B cell (primary cell): ENCODE data around the gene CBLN3. TPM values are rescaled to one million over a fixed set of nuclear protein-coding genes. Genes with fewer than 3 reads are reported as not detected.
A peak's percentile ranks its signal among the peaks of the same experiment; 100 is the strongest.

Source experiments
- ATAC-seq: fragments of 200-7000 bp; cut with Tn5 transposase; one replicate; pipeline ENCODE4 v1.10.0; 2021; ENCODE audit warnings: low read depth, mild to moderate bottlenecking, moderate number of reproducible peaks, moderate library complexity
- CTCF ChIA-PET: fragments of 350-600 bp; sonication (Branson Sonifier 250); formaldehyde crosslinking; loops from one replicate; lab custom pipeline; 2021; ENCODE audit warnings: antibody characterized with exemption, inconsistent platforms; lab: Charles Lee
- POLR2A ChIA-PET: fragments of 350-600 bp; sonication (Branson Sonifier 250); formaldehyde crosslinking; loops from one replicate; lab custom pipeline; 2021; ENCODE audit warnings: antibody characterized with exemption; lab: Charles Lee
- DNase-seq: peaks from one replicate; pipeline ENCODE4 v3.0.0; 2013
- H2AFZ ChIP-seq: 2 replicates; pipeline ENCODE4 v1.6.1; 2012; ENCODE audit warnings: mild to moderate bottlenecking, low read depth, low read length; ENCODE audit not compliant: insufficient read depth, poor library complexity, severe bottlenecking
- H3K27ac ChIP-seq, 2 donors: 1 replicate in 1 of 2; 2 replicates in 1 of 2; pipeline ENCODE4 v1.5.1; 2012 to 2013; ENCODE audit warnings: low read length in 2 of 2, mild to moderate bottlenecking in 2 of 2, moderate library complexity in 1 of 2
- H3K27me3 ChIP-seq, 4 experiments: fragments of 200-600 bp in 1 of 4; sonication (generic) in 1 of 4; replicated peaks in 1 of 4; 1 replicate in 2 of 4; 2 replicates in 2 of 4; pipeline versions ENCODE4 v1.6.1 to v1.7.0; 2013 to 2016; ENCODE audit warnings: low read length in 3 of 4, mild to moderate bottlenecking in 2 of 4, mixed read lengths in 1 of 4, moderate library complexity in 1 of 4; ENCODE audit not compliant: insufficient read depth in 4 of 4, control insufficient read depth in 3 of 4; ENCODE audit errors: control extremely low read depth in 1 of 4
- H3K36me3 ChIP-seq, 2 experiments: replicated peaks in 1 of 2; 1 replicate in 1 of 2; 2 replicates in 1 of 2; pipeline versions ENCODE4 v1.6.1 to v1.7.1; 2013; ENCODE audit warnings: low read length in 1 of 2; ENCODE audit not compliant: insufficient read depth in 2 of 2, control insufficient read depth in 1 of 2; ENCODE audit errors: control extremely low read depth in 1 of 2, extremely low read depth in 1 of 2
- H3K4me1 ChIP-seq, 2 donors: fragments of 200-600 bp in 1 of 2; sonication (generic) in 1 of 2; 1 replicate in 1 of 2; 2 replicates in 1 of 2; pipeline versions ENCODE4 v1.5.1 to v1.6.1; 2013 to 2017; ENCODE audit warnings: low read length in 2 of 2; ENCODE audit not compliant: control insufficient read depth in 2 of 2, insufficient read depth in 2 of 2
- H3K4me2 ChIP-seq: replicated peaks from 2 replicates; pipeline ENCODE3; 2012; ENCODE audit warnings: mild to moderate bottlenecking, low read depth, low read length; ENCODE audit not compliant: poor library complexity, severe bottlenecking
- H3K4me3 ChIP-seq, 5 experiments: fragments of 200-600 bp in 1 of 5; sonication (generic) in 1 of 5; 1 replicate in 3 of 5; 2 replicates in 2 of 5; pipeline versions ENCODE4 v1.5.1 to v1.7.0; 2011 to 2016; ENCODE audit warnings: low read length in 4 of 5, mild to moderate bottlenecking in 4 of 5, low read depth in 2 of 5, control low read depth in 1 of 5, moderate library complexity in 1 of 5; ENCODE audit not compliant: insufficient read depth in 1 of 5; ENCODE audit errors: control extremely low read depth in 1 of 5, extremely low read depth in 1 of 5
- H3K79me2 ChIP-seq: fragments of 200-600 bp; sonication (generic); one replicate; pipeline ENCODE4 v1.6.0; 2016; ENCODE audit warnings: low read length; ENCODE audit not compliant: control insufficient read depth, insufficient read depth
- H3K9ac ChIP-seq: fragments of 200-600 bp; sonication (generic); 2 replicates; pipeline ENCODE4 v1.6.1; 2017; ENCODE audit warnings: mild to moderate bottlenecking, low read length, moderate library complexity
- H3K9me3 ChIP-seq, 3 donors: one replicate each; pipeline versions ENCODE4 v1.6.1 to v1.7.1; 2013; ENCODE audit warnings: low read length in 2 of 3; ENCODE audit not compliant: control insufficient read depth in 2 of 3, insufficient read depth in 1 of 3; ENCODE audit errors: control extremely low read depth in 1 of 3
- H4K20me1 ChIP-seq: 2 replicates; pipeline ENCODE4 v1.6.0; 2012; ENCODE audit warnings: mild to moderate bottlenecking, low read length; ENCODE audit not compliant: insufficient read depth, control insufficient read depth, poor library complexity, severe bottlenecking
- H3K27ac Mint-ChIP-seq: one replicate; pipeline ENCODE4 v1.8.0; 2021; ENCODE audit warnings: mixed read lengths
- H3K27me3 Mint-ChIP-seq: one replicate; pipeline ENCODE4 v1.8.0; 2021; ENCODE audit warnings: mixed read lengths
- H3K4me1 Mint-ChIP-seq: one replicate; pipeline ENCODE4 v1.8.0; 2021; ENCODE audit warnings: mixed read lengths
- H3K4me3 Mint-ChIP-seq: one replicate; pipeline ENCODE4 v1.8.0; 2021; ENCODE audit warnings: mixed read lengths
- H3K9me3 Mint-ChIP-seq: one replicate; pipeline ENCODE4 v1.8.0; 2022; ENCODE audit warnings: mixed read lengths; ENCODE audit not compliant: insufficient read depth
- CTCF ChIP-seq: fragments of 200-600 bp; IDR thresholded peaks from one replicate; pipeline ENCODE4 v1.8.0; 2022; ENCODE audit warnings: antibody characterized with exemption, mild to moderate bottlenecking
- EZH2 ChIP-seq: IDR thresholded peaks from 2 replicates; pipeline ENCODE4 v1.6.1; 2012; ENCODE audit warnings: borderline replicate concordance, low read depth, mild to moderate bottlenecking, moderate library complexity, low read length; ENCODE audit not compliant: insufficient read depth, poor library complexity, severe bottlenecking
- WGBS: methylation state at CpG from one replicate; pipeline ENCODE4 v1.1.5; 2013; ENCODE audit warnings: missing lambda C conversion rate; ENCODE audit not compliant: insufficient coverage; 5-methylcytosine and 5-hydroxymethylcytosine counted together
- intact Hi-C: fragments of 100-400 bp; cut with micrococcal nuclease; formaldehyde crosslinking; loops from one replicate; pipeline ENCODE4 v1.10.0; 2022
- polyA plus RNA-seq: library from polyadenylated mRNA; depleted of rRNA; stranded (reverse); fragments of >200 nt; gene quantifications from 2 replicates; pipeline ENCODE4 v1.2.3, GENCODE V29; 2012
- total RNA-seq, 2 donors: library from RNA; stranded (reverse); fragments of 120-200 nt in 1 of 2; gene quantifications; 1 replicate in 1 of 2; 2 replicates in 1 of 2; pipeline versions ENCODE4 v1.2.3 to v1.2.4, GENCODE V29; 2013 to 2022

The CBLN3 gene
- total and polyA plus RNA-seq, 2 donors (not counting 1 experiment from before 2014, with no cell fraction given) = 35.0 to 134 TPM

- Histone ChIP-seq H3K4me2 (peak overlapping the region; percentile 94), H2AFZ (no peak overlapping the region), H4K20me1 (no peaks in the 10 kb centered on the region), H3K27me3 (peaks cover 0 to 18% (median 0%) of the 10 kb centered on the region in 4 experiments), H3K9ac (no peak overlapping the region), H3K4me3 (no peak overlapping the region), H3K9me3 (no peaks in the 10 kb centered on the region), H3K4me1 (peaks cover 9 to 12% of the 10 kb centered on the region in 2 donors), H3K27ac (no peak overlapping the region), H3K36me3 (no peaks in the 10 kb centered on the region), H3K79me2 (no peaks in the 10 kb centered on the region)
- Mint-ChIP-seq H3K4me1 (peaks cover 11% of the 10 kb centered on the region), H3K27ac (no peak overlapping the region), H3K4me3 (peak overlapping the region; percentile 14), H3K9me3 (no peaks in the 10 kb centered on the region), H3K27me3 (peaks cover 19% of the 10 kb centered on the region)
- intact Hi-C loops = loop anchor here (2.0 kb wide), 1 partner anchor 57 kb away; no protein-coding TSS in a partner anchor
- POLR2A ChIA-PET = interaction anchor here (0.6 to 1.4 kb wide), 3 partner anchors 11 to 65 kb away, joined by 3 to 6 read pairs (median 6); no protein-coding TSS in a partner anchor
- CTCF ChIA-PET = interaction anchor here (0.9 to 2.0 kb wide), 4 partner anchors 11 to 64 kb away, joined by 4 to 6 read pairs (median 6); no protein-coding TSS in a partner anchor
- no peak for TF ChIP-seq CTCF
- TF ChIP-seq EZH2 = no peak
- no peak for DNase-seq
- WGBS = no CpG with 5 or more reads among the region's 7 CpGs
- no peak for ATAC-seq
These were observed 31.2 kb downstream of the CBLN3 start for GRCh38 chr14:24398293-24398652.

GRCh38 chr14:24397639-24398292, 31.7 kb downstream of the CBLN3 start:
- Mint-ChIP-seq H3K4me3 (peak overlapping the region; percentile 14), H3K4me1 (peaks cover 11% of the 10 kb centered on the region), H3K9me3 (no peaks in the 10 kb centered on the region), H3K27ac (no peak overlapping the region), H3K27me3 (peaks cover 15% of the 10 kb centered on the region)
- TF ChIP-seq EZH2 = no peak
- TF ChIP-seq CTCF = no peak
- WGBS = 84% methylated on average over 6 of the region's 6 CpGs
- intact Hi-C loops = loop anchor here (2.0 kb wide), 1 partner anchor 57 kb away; no protein-coding TSS in a partner anchor
- peaks cover 0 to 20% (median under 1%) of the 10 kb centered on the region in 4 experiments for H3K27me3 ChIP-seq
- H3K36me3 ChIP-seq = no peaks in the 10 kb centered on the region
- no peak overlapping the region for H3K4me2 ChIP-seq
- no peak for ATAC-seq
- H4K20me1 ChIP-seq = no peaks in the 10 kb centered on the region
- no peaks in the 10 kb centered on the region for H3K79me2 ChIP-seq
- H3K9ac ChIP-seq = no peak overlapping the region
- DNase-seq = no peak
- peaks cover 9 to 12% of the 10 kb centered on the region in 2 donors for H3K4me1 ChIP-seq
- ChIA-PET POLR2A (no interaction called here), CTCF (interaction anchor here (0.9 to 2.0 kb wide), 4 partner anchors 15 to 64 kb away, joined by 4 to 6 read pairs (median 6); no protein-coding TSS in a partner anchor)
- H3K27ac ChIP-seq = no peak overlapping the region
- H2AFZ ChIP-seq = no peak overlapping the region
- H3K4me3 ChIP-seq = no peak overlapping the region
- H3K9me3 ChIP-seq = no peaks in the 10 kb centered on the region
